Liver (tissue), 3 donors: ENCODE results near the gene HHAT.

Experiments used
- HNF4A ChIP-seq, 2 donors: conservative IDR thresholded peaks; 2 replicates each; pipeline ENCODE4 v1.6.1; 2016; ENCODE audit warnings: antibody characterized with exemption in 2 of 2, mild to moderate bottlenecking in 2 of 2
- JUND ChIP-seq, 2 donors: IDR thresholded peaks; 2 replicates each; pipeline ENCODE4 v1.6.1; 2016; ENCODE audit warnings: antibody characterized with exemption in 2 of 2
- NR2F2 ChIP-seq: IDR thresholded peaks from 2 replicates; pipeline ENCODE4 v1.6.1; 2016; ENCODE audit warnings: antibody characterized with exemption
- SP1 ChIP-seq: IDR thresholded peaks from 2 replicates; pipeline ENCODE4 v1.6.1; 2018; ENCODE audit warnings: antibody characterized with exemption, mild to moderate bottlenecking
- TF ChIP-seq, protein P1 (sequence below): fragments of 150-350 bp; IDR thresholded peaks from 2 replicates; pipeline ENCODE4 v1.5.1; 2017; ENCODE audit warnings: improper control_type of control experiment, low read depth, low read length; ENCODE audit not compliant: missing input control
- TF ChIP-seq, protein P2 (sequence below): IDR thresholded peaks from 2 replicates; pipeline ENCODE4 v1.6.1; 2016; ENCODE audit warnings: antibody characterized with exemption
- donor health status: healthy.
- donor health status: healthy.

DNA sequence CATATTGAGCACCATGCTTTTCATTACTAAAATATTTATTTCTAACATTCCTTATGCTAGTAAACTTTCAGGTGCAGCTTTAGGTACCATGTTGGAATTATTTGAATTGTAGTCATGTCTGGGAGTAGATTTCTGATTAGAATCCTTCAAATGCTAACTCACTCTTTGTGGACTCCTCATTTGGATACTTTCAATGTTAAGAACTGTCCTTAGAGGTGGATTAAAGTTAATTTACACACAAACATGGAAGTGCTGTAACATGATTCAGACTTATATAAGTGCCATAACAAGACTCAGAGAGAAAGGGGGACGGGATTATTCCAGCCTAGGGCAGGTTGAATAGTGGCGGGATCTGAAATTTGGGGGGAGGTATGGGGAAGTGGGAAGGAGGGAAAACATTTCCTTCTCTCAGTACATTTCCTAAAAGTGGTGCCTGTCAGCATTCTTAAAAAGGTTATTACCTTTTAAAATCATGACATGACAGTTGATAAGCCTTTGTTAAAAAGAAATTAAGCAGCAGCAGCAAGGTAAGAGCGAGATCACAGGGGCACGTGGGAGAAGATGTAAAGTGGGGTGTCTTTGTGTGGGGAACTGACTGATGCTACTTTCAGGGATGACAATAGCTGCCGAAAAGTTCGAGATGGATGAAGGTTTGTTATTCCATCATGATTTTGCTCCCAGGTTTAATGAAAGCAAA, 44.4 kb downstream of the HHAT start:
- TF ChIP-seq, protein P1, sequence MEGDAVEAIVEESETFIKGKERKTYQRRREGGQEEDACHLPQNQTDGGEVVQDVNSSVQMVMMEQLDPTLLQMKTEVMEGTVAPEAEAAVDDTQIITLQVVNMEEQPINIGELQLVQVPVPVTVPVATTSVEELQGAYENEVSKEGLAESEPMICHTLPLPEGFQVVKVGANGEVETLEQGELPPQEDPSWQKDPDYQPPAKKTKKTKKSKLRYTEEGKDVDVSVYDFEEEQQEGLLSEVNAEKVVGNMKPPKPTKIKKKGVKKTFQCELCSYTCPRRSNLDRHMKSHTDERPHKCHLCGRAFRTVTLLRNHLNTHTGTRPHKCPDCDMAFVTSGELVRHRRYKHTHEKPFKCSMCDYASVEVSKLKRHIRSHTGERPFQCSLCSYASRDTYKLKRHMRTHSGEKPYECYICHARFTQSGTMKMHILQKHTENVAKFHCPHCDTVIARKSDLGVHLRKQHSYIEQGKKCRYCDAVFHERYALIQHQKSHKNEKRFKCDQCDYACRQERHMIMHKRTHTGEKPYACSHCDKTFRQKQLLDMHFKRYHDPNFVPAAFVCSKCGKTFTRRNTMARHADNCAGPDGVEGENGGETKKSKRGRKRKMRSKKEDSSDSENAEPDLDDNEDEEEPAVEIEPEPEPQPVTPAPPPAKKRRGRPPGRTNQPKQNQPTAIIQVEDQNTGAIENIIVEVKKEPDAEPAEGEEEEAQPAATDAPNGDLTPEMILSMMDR: no peak
- TF ChIP-seq, protein P2, sequence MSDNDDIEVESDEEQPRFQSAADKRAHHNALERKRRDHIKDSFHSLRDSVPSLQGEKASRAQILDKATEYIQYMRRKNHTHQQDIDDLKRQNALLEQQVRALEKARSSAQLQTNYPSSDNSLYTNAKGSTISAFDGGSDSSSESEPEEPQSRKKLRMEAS: no peak
- TF ChIP-seq JUND (IDR thresholded peaks at IDR 0.05) (no peak), SP1 (no peak), NR2F2 (no peak), HNF4A (conservative IDR thresholded peaks at IDR 0.05) (no peak)
